ENCODE results near the gene LSAMP.

DNA sequence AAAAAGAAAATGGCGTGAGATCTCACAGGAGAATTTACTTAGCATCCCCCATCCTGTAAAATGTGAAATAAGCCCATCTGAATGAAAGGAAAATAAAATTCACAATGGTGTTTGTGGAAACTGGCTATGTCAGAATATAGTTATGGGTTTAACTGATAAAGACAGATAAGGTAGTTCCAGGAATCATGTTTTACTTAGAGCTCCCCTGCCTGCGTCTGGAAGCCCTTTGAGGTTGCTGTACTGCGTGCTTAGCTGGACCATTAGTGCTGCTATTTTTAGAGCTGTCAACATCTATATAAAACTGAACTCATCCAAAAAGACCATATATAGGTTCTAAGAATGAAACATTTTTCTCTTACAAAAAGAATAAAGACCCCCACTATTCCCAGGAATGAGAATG, 130.8 kb downstream of the LSAMP start:
- no peak for TF ChIP-seq SP1 (CRISPR knock-in tag; conservative IDR thresholded peaks at IDR 0.05)
- TF ChIP-seq, protein P1, sequence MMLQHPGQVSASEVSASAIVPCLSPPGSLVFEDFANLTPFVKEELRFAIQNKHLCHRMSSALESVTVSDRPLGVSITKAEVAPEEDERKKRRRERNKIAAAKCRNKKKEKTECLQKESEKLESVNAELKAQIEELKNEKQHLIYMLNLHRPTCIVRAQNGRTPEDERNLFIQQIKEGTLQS (CRISPR knock-in tag; conservative IDR thresholded peaks at IDR 0.05): no peak
- no peak for TF ChIP-seq NR1H2 (CRISPR knock-in tag; IDR thresholded peaks at IDR 0.05)
- TF ChIP-seq, protein P2, sequence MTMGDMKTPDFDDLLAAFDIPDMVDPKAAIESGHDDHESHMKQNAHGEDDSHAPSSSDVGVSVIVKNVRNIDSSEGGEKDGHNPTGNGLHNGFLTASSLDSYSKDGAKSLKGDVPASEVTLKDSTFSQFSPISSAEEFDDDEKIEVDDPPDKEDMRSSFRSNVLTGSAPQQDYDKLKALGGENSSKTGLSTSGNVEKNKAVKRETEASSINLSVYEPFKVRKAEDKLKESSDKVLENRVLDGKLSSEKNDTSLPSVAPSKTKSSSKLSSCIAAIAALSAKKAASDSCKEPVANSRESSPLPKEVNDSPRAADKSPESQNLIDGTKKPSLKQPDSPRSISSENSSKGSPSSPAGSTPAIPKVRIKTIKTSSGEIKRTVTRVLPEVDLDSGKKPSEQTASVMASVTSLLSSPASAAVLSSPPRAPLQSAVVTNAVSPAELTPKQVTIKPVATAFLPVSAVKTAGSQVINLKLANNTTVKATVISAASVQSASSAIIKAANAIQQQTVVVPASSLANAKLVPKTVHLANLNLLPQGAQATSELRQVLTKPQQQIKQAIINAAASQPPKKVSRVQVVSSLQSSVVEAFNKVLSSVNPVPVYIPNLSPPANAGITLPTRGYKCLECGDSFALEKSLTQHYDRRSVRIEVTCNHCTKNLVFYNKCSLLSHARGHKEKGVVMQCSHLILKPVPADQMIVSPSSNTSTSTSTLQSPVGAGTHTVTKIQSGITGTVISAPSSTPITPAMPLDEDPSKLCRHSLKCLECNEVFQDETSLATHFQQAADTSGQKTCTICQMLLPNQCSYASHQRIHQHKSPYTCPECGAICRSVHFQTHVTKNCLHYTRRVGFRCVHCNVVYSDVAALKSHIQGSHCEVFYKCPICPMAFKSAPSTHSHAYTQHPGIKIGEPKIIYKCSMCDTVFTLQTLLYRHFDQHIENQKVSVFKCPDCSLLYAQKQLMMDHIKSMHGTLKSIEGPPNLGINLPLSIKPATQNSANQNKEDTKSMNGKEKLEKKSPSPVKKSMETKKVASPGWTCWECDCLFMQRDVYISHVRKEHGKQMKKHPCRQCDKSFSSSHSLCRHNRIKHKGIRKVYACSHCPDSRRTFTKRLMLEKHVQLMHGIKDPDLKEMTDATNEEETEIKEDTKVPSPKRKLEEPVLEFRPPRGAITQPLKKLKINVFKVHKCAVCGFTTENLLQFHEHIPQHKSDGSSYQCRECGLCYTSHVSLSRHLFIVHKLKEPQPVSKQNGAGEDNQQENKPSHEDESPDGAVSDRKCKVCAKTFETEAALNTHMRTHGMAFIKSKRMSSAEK (CRISPR knock-in tag; IDR thresholded peaks at IDR 0.05; ENCODE audit: borderline replicate concordance): no peak
- TF ChIP-seq, protein P3, sequence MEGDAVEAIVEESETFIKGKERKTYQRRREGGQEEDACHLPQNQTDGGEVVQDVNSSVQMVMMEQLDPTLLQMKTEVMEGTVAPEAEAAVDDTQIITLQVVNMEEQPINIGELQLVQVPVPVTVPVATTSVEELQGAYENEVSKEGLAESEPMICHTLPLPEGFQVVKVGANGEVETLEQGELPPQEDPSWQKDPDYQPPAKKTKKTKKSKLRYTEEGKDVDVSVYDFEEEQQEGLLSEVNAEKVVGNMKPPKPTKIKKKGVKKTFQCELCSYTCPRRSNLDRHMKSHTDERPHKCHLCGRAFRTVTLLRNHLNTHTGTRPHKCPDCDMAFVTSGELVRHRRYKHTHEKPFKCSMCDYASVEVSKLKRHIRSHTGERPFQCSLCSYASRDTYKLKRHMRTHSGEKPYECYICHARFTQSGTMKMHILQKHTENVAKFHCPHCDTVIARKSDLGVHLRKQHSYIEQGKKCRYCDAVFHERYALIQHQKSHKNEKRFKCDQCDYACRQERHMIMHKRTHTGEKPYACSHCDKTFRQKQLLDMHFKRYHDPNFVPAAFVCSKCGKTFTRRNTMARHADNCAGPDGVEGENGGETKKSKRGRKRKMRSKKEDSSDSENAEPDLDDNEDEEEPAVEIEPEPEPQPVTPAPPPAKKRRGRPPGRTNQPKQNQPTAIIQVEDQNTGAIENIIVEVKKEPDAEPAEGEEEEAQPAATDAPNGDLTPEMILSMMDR (IDR thresholded peaks at IDR 0.05): no peak
- TF ChIP-seq, protein P4, sequence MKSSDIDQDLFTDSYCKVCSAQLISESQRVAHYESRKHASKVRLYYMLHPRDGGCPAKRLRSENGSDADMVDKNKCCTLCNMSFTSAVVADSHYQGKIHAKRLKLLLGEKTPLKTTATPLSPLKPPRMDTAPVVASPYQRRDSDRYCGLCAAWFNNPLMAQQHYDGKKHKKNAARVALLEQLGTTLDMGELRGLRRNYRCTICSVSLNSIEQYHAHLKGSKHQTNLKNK (CRISPR knock-in tag; IDR thresholded peaks at IDR 0.05): no peak
- no peak for TF ChIP-seq ZNF416 (CRISPR knock-in tag; IDR thresholded peaks at IDR 0.05)
